ENCODE results near the gene NTMT2. TPM values are rescaled to one million over a fixed set of nuclear protein-coding genes. Genes with fewer than 3 reads are reported as not detected.

The NTMT2 gene
- total RNA-seq, 1 experiment from 2014 or later, result not detected

DNA sequence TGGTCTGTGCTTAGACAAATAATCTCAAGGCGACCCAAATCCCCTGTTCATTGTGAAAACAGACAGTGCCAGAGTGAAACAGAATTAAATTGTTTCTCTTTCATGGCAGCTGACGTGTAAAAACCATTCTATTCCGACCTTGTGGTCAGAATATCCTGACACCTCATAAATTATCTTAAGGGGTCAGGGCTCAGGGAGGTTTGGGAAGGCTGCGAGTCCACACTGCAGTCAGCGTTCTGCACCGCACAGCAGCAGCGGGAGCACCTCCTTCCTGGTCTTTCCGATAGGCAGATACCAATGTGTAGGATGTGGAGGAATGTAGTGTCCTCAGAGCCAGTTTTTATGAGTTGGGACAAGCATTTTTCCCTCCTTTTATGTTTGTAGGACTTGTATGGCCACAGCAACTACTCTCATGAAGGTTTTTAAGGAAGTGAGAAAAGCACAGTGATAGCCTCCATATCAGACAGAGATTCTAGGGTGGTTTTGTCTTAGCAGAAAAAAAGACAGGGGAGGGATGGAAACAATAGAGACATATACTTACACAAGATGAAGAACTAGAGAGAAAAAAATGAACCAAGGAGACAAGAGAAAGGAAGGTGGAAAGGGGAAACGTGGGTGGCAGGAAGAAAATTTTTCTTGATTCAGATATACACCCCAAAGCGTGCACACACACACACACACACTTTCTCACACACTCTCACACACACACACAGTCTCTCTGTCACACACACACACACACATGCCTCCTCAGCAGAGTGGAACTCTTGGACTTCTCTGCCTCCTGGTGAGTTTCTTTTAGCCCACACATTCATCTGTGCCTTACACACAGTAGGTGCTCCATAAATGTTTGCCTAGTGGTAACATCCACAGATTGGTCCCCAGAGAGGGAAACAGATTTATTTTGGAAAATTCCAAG, 68.6 kb downstream of the NTMT2 start:
- ChIA-PET POLR2A (no interaction called here), CTCF (no interaction called here)
- no peaks in the 10 kb centered on the region for H3K36me3 ChIP-seq (ENCODE audit: control insufficient read depth, insufficient read depth, low read length)
- H3K4me3 ChIP-seq (ENCODE audit: low read depth in 2 of 2, low read length in 2 of 2), result no peak overlapping the region
- in situ Hi-C loops (cut with HindIII; ENCODE audit: low pct_unique_long_range_greater_than_20kb, low sequenced_read_pairs), result no loop called here
- H3K4me1 ChIP-seq (ENCODE audit: control insufficient read depth, insufficient read depth, low read length), result no peaks in the 10 kb centered on the region
- no peaks in the 10 kb centered on the region for H3K9me3 ChIP-seq (ENCODE audit: control insufficient read depth, insufficient read depth, low read depth, low read length)
- H3K27ac ChIP-seq (ENCODE audit: low read length), result no peak overlapping the region
- no TSS peak for BruUV-seq (replicated peaks)
- TF ChIP-seq, protein P1, sequence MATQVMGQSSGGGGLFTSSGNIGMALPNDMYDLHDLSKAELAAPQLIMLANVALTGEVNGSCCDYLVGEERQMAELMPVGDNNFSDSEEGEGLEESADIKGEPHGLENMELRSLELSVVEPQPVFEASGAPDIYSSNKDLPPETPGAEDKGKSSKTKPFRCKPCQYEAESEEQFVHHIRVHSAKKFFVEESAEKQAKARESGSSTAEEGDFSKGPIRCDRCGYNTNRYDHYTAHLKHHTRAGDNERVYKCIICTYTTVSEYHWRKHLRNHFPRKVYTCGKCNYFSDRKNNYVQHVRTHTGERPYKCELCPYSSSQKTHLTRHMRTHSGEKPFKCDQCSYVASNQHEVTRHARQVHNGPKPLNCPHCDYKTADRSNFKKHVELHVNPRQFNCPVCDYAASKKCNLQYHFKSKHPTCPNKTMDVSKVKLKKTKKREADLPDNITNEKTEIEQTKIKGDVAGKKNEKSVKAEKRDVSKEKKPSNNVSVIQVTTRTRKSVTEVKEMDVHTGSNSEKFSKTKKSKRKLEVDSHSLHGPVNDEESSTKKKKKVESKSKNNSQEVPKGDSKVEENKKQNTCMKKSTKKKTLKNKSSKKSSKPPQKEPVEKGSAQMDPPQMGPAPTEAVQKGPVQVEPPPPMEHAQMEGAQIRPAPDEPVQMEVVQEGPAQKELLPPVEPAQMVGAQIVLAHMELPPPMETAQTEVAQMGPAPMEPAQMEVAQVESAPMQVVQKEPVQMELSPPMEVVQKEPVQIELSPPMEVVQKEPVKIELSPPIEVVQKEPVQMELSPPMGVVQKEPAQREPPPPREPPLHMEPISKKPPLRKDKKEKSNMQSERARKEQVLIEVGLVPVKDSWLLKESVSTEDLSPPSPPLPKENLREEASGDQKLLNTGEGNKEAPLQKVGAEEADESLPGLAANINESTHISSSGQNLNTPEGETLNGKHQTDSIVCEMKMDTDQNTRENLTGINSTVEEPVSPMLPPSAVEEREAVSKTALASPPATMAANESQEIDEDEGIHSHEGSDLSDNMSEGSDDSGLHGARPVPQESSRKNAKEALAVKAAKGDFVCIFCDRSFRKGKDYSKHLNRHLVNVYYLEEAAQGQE (IDR thresholded peaks at IDR 0.05; ENCODE audit: insufficient read depth in 1 of 2, low read depth in 2 of 2, low read length in 1 of 2), result no peak
- TF ChIP-seq POLR2AphosphoS5 (IDR thresholded peaks at IDR 0.05; ENCODE audit: low read depth, low read length), result no peak
- TF ChIP-seq, protein P2, sequence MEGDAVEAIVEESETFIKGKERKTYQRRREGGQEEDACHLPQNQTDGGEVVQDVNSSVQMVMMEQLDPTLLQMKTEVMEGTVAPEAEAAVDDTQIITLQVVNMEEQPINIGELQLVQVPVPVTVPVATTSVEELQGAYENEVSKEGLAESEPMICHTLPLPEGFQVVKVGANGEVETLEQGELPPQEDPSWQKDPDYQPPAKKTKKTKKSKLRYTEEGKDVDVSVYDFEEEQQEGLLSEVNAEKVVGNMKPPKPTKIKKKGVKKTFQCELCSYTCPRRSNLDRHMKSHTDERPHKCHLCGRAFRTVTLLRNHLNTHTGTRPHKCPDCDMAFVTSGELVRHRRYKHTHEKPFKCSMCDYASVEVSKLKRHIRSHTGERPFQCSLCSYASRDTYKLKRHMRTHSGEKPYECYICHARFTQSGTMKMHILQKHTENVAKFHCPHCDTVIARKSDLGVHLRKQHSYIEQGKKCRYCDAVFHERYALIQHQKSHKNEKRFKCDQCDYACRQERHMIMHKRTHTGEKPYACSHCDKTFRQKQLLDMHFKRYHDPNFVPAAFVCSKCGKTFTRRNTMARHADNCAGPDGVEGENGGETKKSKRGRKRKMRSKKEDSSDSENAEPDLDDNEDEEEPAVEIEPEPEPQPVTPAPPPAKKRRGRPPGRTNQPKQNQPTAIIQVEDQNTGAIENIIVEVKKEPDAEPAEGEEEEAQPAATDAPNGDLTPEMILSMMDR (IDR thresholded peaks at IDR 0.05), result no peak
- TF ChIP-seq SIN3A (IDR thresholded peaks at IDR 0.05; ENCODE audit: borderline replicate concordance, insufficient read depth, low read depth, low read length), result no peak
- TF ChIP-seq TCF7L2 (IDR thresholded peaks at IDR 0.05; ENCODE audit: low read depth, low read length), result no peak
- ATAC-seq (no peak), DNase-seq (ENCODE audit: low read depth, low spot score) (no peak)
- no peaks in the 10 kb centered on the region for H3K27me3 ChIP-seq (ENCODE audit: control insufficient read depth, insufficient read depth, low read length)
- intact Hi-C loops (cut with micrococcal nuclease; ENCODE audit: unreplicated experiment), result no loop called here

DNA sequence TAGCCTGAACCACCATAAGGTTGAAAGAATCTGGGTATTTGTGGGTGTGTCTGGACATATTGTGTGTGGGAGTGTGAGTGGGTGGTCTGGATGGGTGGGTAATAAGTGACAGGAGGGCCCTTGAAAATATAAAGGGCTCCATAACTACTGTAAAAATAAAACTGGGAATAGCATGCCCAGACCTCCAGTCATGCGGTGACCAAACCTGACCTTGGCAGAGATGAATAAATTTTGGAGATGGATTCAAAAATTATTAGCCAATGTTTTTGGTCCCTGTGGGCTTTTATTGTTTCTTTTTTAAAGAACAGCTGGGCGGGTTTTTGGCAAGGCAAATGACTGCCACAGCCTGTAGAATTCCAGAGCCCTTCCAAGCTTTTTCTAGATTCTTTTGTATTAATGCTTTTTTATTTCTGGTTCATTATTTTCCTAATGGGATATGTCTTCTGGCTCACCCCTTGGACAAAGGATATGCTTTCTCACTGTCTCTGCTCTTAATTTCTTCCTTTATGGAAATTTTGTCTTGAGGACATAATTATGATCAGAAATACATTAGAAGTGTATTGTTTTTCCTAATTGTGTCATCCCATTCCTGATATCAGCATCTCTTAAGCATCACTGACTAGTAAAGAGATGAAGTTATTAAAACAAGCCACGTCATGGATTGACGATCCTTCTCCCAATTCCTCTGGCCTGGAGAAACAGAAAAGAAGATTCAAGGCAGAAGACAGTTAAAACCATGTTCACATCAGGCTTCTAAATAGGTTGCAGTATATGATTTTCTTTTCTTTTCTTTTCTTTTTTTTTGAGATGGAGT, 69.5 kb downstream of the NTMT2 start:
- ChIA-PET CTCF (interaction anchor here (0.7 kb wide), 1 partner anchor 45 kb away, joined by 3 read pairs; no protein-coding TSS in a partner anchor), POLR2A (no interaction called here)
- intact Hi-C loops (cut with micrococcal nuclease; ENCODE audit: unreplicated experiment) (no loop called here), in situ Hi-C loops (cut with HindIII; ENCODE audit: low pct_unique_long_range_greater_than_20kb, low sequenced_read_pairs) (no loop called here)
- H3K36me3 ChIP-seq (ENCODE audit: control insufficient read depth, insufficient read depth, low read length), result no peaks in the 10 kb centered on the region
- H3K27me3 ChIP-seq (ENCODE audit: control insufficient read depth, insufficient read depth, low read length), result no peaks in the 10 kb centered on the region
- no peaks in the 10 kb centered on the region for H3K4me1 ChIP-seq (ENCODE audit: control insufficient read depth, insufficient read depth, low read length)
- no peak overlapping the region for H3K27ac ChIP-seq (ENCODE audit: low read length)
- ATAC-seq (no peak), DNase-seq (ENCODE audit: low read depth, low spot score) (no peak)
- H3K9me3 ChIP-seq (ENCODE audit: control insufficient read depth, insufficient read depth, low read depth, low read length), result no peaks in the 10 kb centered on the region
- BruUV-seq (replicated peaks), result no TSS peak
- TF ChIP-seq SIN3A (IDR thresholded peaks at IDR 0.05; ENCODE audit: borderline replicate concordance, insufficient read depth, low read depth, low read length) (no peak), POLR2AphosphoS5 (IDR thresholded peaks at IDR 0.05; ENCODE audit: low read depth, low read length) (no peak), TCF7L2 (IDR thresholded peaks at IDR 0.05; ENCODE audit: low read depth, low read length) (no peak)
- TF ChIP-seq, protein P1 (IDR thresholded peaks at IDR 0.05; ENCODE audit: insufficient read depth in 1 of 2, low read depth in 2 of 2, low read length in 1 of 2), result no peak
- TF ChIP-seq, protein P2 (IDR thresholded peaks at IDR 0.05), result no peak
- H3K4me3 ChIP-seq (ENCODE audit: low read depth in 2 of 2, low read length in 2 of 2), result no peak overlapping the region

Data from Panc1 (cell line).